AG04450 (cell line): ENCODE data around the gene SYT9. TPM values are rescaled to one million over a fixed set of nuclear protein-coding genes. Genes with fewer than 3 reads are reported as not detected.

Experiments
- CTCF ChIA-PET: fragments of 300-600, 350-600 bp; formaldehyde crosslinking; extraction: SDS; loops from one replicate; lab custom pipeline; 2022; ENCODE audit warnings: antibody characterized with exemption, inconsistent platforms; lab: Charles Lee
- POLR2A ChIA-PET: fragments of 350-600 bp; formaldehyde crosslinking; extraction: SDS; loops from one replicate; lab custom pipeline; 2021; ENCODE audit warnings: antibody characterized with exemption, inconsistent platforms; lab: Yijun Ruan, JAX
- DNase-seq: peaks from one replicate; pipeline ENCODE4 v3.0.0-alpha.2; 2011; ENCODE audit warnings: low read depth, low spot score
- H3K27ac ChIP-seq: one replicate; pipeline ENCODE4 v1.5.1; 2012; ENCODE audit warnings: low read depth, low read length, control low read depth
- H3K27me3 ChIP-seq: one replicate; pipeline ENCODE4 v1.6.0; 2012; ENCODE audit warnings: low read length; ENCODE audit not compliant: control insufficient read depth, insufficient read depth
- H3K4me3 ChIP-seq: 2 replicates; pipeline ENCODE4 v1.5.1; 2011; ENCODE audit warnings: mild to moderate bottlenecking, low read depth, low read length, control low read depth
- H3K9me3 ChIP-seq: 2 replicates; pipeline ENCODE4 v1.5.1; 2012; ENCODE audit warnings: low read length; ENCODE audit not compliant: control insufficient read depth, insufficient read depth
- polyA plus RNA-seq: library from polyadenylated mRNA; depleted of rRNA; stranded (reverse); fragments of >200 nt; gene quantifications from 2 replicates; pipeline ENCODE4 v1.2.3, GENCODE V29; 2011
- TF ChIP-seq, protein P1 (sequence below): IDR thresholded peaks from 2 replicates; pipeline ENCODE4 v1.5.1; 2011; ENCODE audit warnings: low read depth, low read length, control low read depth, inconsistent platforms

SYT9 gene
- polyA plus RNA-seq, 1 experiment: not detected

DNA sequence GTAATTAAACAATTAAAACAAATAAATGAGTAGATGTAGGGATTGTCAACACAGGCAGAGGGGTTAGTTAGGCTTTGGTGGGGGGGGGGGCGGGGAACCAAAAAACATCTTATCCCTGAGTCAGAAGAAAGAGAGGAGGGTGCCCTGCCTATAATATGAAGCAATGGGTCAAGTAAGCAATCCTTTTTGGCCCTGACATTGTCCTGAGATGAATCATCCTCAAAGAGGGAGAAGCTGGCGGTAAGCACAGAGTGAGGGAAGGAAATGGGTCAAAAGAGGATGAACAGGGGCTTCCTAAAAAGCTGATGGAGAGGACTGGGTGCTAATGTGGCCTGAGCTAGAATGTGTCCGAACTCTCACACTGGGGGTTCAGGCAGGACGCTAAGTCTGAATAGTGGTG lies 238.3 kb downstream of the SYT9 start:
- H3K4me3 ChIP-seq: no peak overlapping the region
- ChIA-PET POLR2A (no interaction called here), CTCF (no interaction called here)
- TF ChIP-seq, protein P1, sequence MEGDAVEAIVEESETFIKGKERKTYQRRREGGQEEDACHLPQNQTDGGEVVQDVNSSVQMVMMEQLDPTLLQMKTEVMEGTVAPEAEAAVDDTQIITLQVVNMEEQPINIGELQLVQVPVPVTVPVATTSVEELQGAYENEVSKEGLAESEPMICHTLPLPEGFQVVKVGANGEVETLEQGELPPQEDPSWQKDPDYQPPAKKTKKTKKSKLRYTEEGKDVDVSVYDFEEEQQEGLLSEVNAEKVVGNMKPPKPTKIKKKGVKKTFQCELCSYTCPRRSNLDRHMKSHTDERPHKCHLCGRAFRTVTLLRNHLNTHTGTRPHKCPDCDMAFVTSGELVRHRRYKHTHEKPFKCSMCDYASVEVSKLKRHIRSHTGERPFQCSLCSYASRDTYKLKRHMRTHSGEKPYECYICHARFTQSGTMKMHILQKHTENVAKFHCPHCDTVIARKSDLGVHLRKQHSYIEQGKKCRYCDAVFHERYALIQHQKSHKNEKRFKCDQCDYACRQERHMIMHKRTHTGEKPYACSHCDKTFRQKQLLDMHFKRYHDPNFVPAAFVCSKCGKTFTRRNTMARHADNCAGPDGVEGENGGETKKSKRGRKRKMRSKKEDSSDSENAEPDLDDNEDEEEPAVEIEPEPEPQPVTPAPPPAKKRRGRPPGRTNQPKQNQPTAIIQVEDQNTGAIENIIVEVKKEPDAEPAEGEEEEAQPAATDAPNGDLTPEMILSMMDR: no peak
- H3K27ac ChIP-seq: no peak overlapping the region
- no peak for DNase-seq
- no peaks in the 10 kb centered on the region for H3K9me3 ChIP-seq
- H3K27me3 ChIP-seq: peaks cover 3% of the 10 kb centered on the region

DNA sequence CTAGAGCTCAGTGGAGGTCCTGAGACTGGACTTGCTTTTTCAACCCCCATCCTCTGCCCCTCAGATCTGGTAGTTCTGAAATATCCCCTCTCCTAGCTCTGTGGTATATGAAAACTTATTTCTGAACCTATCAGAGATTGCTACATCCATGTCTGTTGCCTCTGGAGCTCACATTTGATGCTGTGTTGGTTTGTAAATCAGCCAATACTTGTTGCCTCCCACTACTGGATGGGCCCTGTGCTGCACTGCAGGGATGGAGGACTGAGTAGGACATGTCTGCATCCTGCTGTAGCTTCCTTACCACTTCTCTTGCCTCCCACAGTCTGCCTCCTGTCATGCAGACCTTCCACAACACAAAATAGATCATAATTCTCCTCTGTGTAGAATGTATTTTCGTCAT lies 238.8 kb downstream of the SYT9 start:
- no peak for DNase-seq
- Histone ChIP-seq H3K27ac (no peak overlapping the region), H3K27me3 (peaks cover under 1% of the 10 kb centered on the region), H3K4me3 (no peak overlapping the region), H3K9me3 (no peaks in the 10 kb centered on the region)
- TF ChIP-seq, protein P1: no peak
- CTCF ChIA-PET: no interaction called here
- POLR2A ChIA-PET: no interaction called here

DNA sequence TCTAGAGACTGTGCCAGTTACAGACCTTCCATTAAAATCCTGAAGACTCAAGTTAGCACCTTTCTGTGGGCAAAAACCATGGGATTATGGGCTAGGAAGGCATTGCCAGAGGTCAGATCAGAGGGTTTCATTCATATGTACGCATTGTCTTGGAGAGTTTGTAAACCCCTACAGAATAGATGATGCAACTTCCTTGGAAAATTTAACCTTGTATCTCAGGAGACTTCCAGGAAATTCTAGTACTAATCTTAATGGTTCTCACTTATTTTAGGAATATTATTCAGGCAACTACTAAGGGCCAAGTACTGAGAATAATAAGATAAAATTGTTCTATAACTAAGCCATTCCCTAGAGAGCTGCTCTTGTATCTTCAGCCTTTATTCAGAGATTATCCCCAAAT lies 240.5 kb downstream of the SYT9 start:
- DNase-seq: no peak
- ChIA-PET CTCF (no interaction called here), POLR2A (no interaction called here)
- Histone ChIP-seq H3K9me3 (no peaks in the 10 kb centered on the region), H3K27ac (no peak overlapping the region), H3K27me3 (no peaks in the 10 kb centered on the region), H3K4me3 (no peak overlapping the region)
- TF ChIP-seq, protein P1: no peak

DNA sequence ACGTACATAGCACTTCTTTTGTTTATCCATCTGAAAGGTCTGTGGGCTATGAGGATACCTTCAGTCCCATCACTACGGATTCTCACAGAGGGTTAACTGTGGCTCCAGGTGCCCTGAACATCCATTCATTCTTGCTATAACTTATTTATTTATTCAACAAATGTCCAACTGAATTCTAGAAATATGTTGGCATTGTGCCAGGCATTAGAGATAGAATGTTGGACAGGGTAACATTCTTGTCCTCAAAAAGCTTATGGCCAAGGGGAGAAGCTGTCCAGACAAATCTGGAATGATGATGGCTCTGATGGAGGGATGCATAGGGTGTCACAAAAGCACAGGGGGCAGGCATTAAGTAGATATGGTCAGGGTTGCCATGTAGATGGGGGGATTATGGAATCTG lies 242.0 kb downstream of the SYT9 start:
- POLR2A ChIA-PET: no interaction called here
- Histone ChIP-seq H3K27ac (no peak overlapping the region), H3K27me3 (no peaks in the 10 kb centered on the region), H3K4me3 (no peak overlapping the region), H3K9me3 (no peaks in the 10 kb centered on the region)
- CTCF ChIA-PET: no interaction called here
- no peak for DNase-seq
- TF ChIP-seq, protein P1: no peak

DNA sequence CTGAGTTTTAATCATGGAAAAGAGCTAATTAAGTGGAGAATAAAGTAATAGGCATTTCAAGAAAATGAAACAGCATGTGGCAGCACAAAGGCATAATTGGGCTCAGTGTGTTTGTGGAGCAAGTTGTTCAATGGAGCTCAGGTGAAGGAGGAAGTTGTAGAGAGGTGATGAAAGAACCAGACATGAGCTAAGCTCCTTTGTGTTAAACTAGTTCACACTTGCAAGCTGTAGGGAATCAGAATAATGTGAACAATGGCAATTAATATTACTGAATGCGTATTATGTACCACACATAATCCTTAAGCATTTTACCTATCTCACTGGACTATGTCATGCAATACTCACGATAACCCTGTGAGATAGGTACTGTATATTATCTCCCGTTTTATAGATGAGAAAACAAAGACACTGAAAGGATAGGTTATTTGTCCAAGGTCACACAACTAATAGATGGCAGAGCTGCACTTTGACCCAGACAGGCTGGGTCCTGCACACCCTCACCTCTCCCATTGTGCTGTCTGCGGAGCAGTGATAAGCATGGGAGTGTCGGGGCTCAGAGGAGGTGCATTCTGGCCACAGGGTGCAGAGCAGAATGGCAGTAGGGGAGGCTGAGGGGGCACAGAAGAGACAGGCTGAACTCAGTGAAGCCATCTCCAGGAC lies 242.5 kb downstream of the SYT9 start:
- Histone ChIP-seq H3K4me3 (no peak overlapping the region), H3K9me3 (no peaks in the 10 kb centered on the region), H3K27me3 (no peaks in the 10 kb centered on the region), H3K27ac (no peak overlapping the region)
- TF ChIP-seq, protein P1: no peak
- DNase-seq: no peak
- ChIA-PET POLR2A (no interaction called here), CTCF (no interaction called here)
